Endothelial cell (in vitro differentiated cells): Measurements from ENCODE around the gene RAPGEF4. TPM values are rescaled to one million over a fixed set of nuclear protein-coding genes. Genes with fewer than 3 reads are reported as not detected.

ENCODE experiments used
- DNase-seq: peaks from one replicate; pipeline ENCODE4 v3.0.0; 2021; ENCODE audit warnings: low spot score
- H3K27ac Mint-ChIP-seq: one replicate; pipeline ENCODE4 v1.8.0; 2021; ENCODE audit warnings: mixed read lengths, inconsistent platforms; ENCODE audit not compliant: unreplicated experiment
- H3K27me3 Mint-ChIP-seq: one replicate; pipeline ENCODE4 v1.8.0; 2021; ENCODE audit warnings: mild to moderate bottlenecking, moderate library complexity, mixed read lengths, inconsistent platforms; ENCODE audit not compliant: unreplicated experiment
- H3K36me3 Mint-ChIP-seq: one replicate; pipeline ENCODE4 v1.8.0; 2021; ENCODE audit warnings: mild to moderate bottlenecking, low read depth, mixed read lengths, inconsistent platforms; ENCODE audit not compliant: unreplicated experiment
- H3K4me1 Mint-ChIP-seq: one replicate; pipeline ENCODE4 v1.8.0; 2021; ENCODE audit warnings: mild to moderate bottlenecking, mixed read lengths, inconsistent platforms; ENCODE audit not compliant: unreplicated experiment
- H3K4me3 Mint-ChIP-seq: one replicate; pipeline ENCODE4 v1.8.0; 2021; ENCODE audit warnings: mild to moderate bottlenecking, mixed read lengths, inconsistent platforms; ENCODE audit not compliant: unreplicated experiment
- H3K9me3 Mint-ChIP-seq: one replicate; pipeline ENCODE4 v1.8.0; 2021; ENCODE audit warnings: mixed read lengths, inconsistent platforms; ENCODE audit not compliant: unreplicated experiment
- CTCF ChIP-seq: fragments of 200-600 bp; sonication (generic); IDR thresholded peaks from one replicate; pipeline ENCODE4 v1.5.0; 2021; ENCODE audit warnings: antibody characterized with exemption; ENCODE audit not compliant: unreplicated experiment
- total RNA-seq: library from RNA; stranded (reverse); fragmentation: NEBNext Ultra II Directional; extraction: Animal tissue kit (Norgen Biotek cat#: 25700); gene quantifications from one replicate; pipeline ENCODE4 v1.2.1, GENCODE V29; 2021; ENCODE audit not compliant: unreplicated experiment

RAPGEF4 gene
- total RNA-seq, 1 donor from 2014 or later = 7.5 TPM

- no peak for TF ChIP-seq CTCF
- Mint-ChIP-seq H3K4me3 (no peak overlapping the region), H3K36me3 (peaks cover 6% of the 10 kb centered on the region), H3K27ac (no peak overlapping the region), H3K9me3 (no peaks in the 10 kb centered on the region), H3K4me1 (peaks cover 18% of the 10 kb centered on the region), H3K27me3 (no peaks in the 10 kb centered on the region)
- DNase-seq = no peak
Measured at GRCh38 chr2:172855588-172855987, 119.9 kb downstream of the RAPGEF4 start.

- Mint-ChIP-seq H3K36me3 (peaks cover under 1% of the 10 kb centered on the region), H3K4me3 (no peak overlapping the region), H3K4me1 (peaks cover 27% of the 10 kb centered on the region), H3K27me3 (no peaks in the 10 kb centered on the region), H3K27ac (no peak overlapping the region), H3K9me3 (no peaks in the 10 kb centered on the region)
- DNase-seq = no peak
- TF ChIP-seq CTCF = no peak
Measured at GRCh38 chr2:172856606-172857005, 121.0 kb downstream of the RAPGEF4 start.

- no peak overlapping the region for H3K27ac Mint-ChIP-seq
- H3K4me1 Mint-ChIP-seq = peaks cover 36% of the 10 kb centered on the region
- no peak overlapping the region for H3K4me3 Mint-ChIP-seq
- no peaks in the 10 kb centered on the region for H3K36me3 Mint-ChIP-seq
- no peak for TF ChIP-seq CTCF
- DNase-seq = no peak
- H3K9me3 Mint-ChIP-seq = no peaks in the 10 kb centered on the region
- peaks cover 4% of the 10 kb centered on the region for H3K27me3 Mint-ChIP-seq
Measured at GRCh38 chr2:172858473-172858745, 122.8 kb downstream of the RAPGEF4 start.

- Mint-ChIP-seq H3K4me1 (peaks cover 39% of the 10 kb centered on the region), H3K27me3 (peaks cover 4% of the 10 kb centered on the region), H3K4me3 (no peak overlapping the region), H3K27ac (no peak overlapping the region), H3K36me3 (no peaks in the 10 kb centered on the region), H3K9me3 (no peaks in the 10 kb centered on the region)
- TF ChIP-seq CTCF = no peak
- no peak for DNase-seq
Measured at GRCh38 chr2:172859581-172860335, 124.1 kb downstream of the RAPGEF4 start.

- Mint-ChIP-seq H3K4me1 (peaks cover 39% of the 10 kb centered on the region), H3K9me3 (no peaks in the 10 kb centered on the region), H3K27me3 (peaks cover 4% of the 10 kb centered on the region), H3K27ac (no peak overlapping the region), H3K36me3 (no peaks in the 10 kb centered on the region), H3K4me3 (no peak overlapping the region)
- no peak for DNase-seq
- no peak for TF ChIP-seq CTCF
Measured at GRCh38 chr2:172860336-172860707, 124.7 kb downstream of the RAPGEF4 start.
